HG03175 (cell line): ENCODE results near the gene XYLT1.

Experiments
- ATAC-seq: cut with Tn5 transposase; IDR thresholded peaks from one replicate; pipeline ENCODE4 v1.9.1; 2021; ENCODE audit warnings: mild to moderate bottlenecking, moderate library complexity; ENCODE audit not compliant: unreplicated experiment

Gene XYLT1

DNA sequence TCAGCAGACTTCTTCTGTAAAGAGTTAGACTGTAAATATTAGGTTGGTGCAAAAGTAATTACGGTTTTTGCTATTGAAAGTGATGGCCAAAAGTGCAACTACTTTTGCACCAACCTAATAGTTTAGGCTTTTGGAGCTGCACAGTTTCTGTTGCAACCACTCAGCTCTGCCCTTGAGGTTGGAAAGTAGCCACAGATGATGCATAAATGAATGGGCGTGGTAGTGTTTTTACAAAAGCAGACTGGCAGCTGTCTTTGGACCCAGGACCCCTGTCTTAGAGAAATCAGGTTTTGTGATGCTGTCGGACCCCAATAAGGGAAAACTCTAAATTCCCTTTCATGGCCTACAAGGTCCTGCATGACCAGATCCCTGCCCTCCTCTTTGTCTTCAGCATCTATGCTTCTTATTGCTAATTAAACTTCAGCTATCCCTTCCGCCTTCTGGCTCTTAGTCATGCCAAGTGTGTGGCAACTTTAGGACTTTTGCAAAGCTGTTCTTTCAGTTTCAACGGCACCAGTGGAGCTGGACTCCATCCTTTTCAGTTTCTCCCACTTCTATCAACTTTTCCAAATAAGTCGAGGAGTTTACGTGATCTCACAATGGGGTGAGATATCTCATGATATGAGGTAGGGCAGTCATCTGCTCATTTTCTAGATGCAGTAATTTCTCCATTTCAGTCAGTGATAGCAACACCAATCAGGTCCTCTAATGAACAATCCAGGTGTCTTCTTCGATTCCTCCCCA, 232.3 kb downstream of the XYLT1 start:
- no peak for ATAC-seq

- ATAC-seq: no peak
Measured at GRCh38 chr16:17237350-17237944, 233.3 kb downstream of the XYLT1 start.

DNA sequence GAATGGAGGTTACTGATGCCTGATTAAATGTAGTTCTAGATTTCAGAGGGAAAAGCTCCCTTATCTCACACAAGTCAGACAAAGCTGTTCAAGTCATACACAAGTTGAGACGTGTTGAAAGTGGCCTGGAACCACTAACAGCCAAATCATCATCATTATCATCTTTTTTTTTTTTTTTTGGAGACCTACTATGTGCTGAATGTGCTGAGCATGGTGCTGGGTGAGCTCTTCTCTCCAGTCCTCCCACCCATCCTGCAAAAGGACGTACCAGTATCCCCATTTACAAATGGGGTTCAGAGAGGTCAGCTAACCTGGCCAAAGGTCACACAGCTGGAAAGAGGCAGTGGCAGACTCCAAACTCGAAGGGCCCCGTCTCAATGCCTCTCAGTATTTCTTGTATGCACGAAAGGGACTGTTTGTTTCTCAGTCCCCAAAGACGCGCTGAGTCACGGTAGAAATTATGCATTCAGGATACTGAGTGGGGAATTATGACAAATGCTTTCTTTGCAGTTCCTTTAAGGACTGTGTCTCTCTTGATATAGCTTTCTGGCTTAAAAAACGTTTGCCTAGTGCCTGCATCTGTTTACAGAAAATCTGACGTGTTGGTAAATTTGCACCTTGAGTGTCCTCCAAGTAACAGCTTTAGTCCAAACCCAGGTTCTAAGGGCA, 235.5 kb downstream of the XYLT1 start:
- no peak for ATAC-seq

DNA sequence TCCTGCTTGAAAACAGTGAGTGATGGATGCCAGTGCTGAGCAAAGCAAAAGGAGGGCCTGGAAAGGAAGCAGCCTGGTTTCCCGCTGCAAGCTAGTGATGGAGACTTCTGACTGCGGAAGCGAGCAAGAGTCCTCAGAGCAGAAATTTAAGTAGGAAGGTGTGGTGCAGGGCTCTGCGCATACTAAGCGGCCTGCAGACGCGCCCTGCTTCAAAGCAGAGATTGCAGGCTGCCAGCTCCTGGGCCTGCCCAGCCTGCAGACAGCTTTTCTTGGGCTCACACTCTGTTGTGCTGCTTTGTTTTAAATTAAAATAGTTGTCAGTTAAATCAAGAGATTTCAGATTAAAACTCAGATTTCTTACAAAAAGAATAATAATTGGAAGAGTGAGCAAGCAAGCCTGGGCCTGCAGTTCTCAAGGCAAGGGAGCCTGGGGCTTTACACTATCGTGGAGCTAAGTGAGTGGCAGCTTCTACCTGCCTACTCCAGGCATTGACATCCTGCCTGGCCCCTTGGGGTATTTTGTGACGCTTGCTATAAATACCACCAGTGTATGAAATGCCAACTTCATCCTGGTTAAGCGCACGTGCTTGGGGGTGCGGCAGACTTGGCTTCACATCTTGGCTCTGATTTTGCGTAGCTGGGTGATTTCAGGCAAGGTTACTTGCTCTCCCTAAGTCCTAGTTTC, 237.3 kb downstream of the XYLT1 start:
- ATAC-seq: no peak

DNA sequence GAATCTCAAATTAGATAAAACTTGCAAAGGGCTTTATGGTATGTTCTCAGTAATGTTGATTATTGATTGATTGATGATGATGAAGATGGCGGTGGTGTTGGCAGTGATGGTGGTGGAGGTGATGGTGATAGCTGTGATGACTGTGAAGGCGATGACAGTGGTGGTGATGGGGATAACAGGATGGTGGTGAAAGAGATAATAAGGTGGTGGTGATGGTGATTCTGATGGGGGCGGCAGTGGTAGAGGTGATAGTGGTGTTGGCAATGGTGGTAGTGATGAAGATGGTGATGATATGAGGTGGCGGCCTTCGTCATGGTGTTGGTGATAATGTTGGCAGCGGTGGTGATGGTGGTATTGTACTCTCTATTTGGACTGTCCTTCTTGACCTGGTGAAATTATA, 238.3 kb downstream of the XYLT1 start:
- no peak for ATAC-seq

GRCh38 chr16:17231972-17232371, 238.8 kb downstream of the XYLT1 start:
- ATAC-seq: no peak

GRCh38 chr16:17230932-17231581, 239.7 kb downstream of the XYLT1 start:
- no peak for ATAC-seq

- no peak for ATAC-seq
Measured at GRCh38 chr16:17229766-17230165, 241.0 kb downstream of the XYLT1 start.

DNA sequence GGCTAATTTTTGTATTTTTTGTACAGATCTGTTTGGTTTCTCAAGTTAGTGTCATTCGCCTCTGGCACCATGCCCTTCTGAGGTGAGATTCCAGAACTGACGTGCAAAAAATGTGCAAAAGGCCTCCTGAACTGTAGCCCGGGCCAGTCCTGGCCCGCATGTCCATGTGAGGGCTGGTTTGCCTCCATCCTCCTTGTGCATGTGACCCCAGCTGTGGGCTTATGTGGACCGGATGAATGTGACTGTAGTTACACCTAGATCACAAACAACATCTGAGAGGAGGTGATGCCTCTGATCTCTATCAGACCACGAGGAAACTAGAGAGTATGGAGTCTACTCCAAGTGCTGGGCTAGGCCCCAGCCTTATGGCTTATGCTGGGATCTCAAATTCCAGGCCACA, 241.6 kb downstream of the XYLT1 start:
- ATAC-seq: no peak

DNA sequence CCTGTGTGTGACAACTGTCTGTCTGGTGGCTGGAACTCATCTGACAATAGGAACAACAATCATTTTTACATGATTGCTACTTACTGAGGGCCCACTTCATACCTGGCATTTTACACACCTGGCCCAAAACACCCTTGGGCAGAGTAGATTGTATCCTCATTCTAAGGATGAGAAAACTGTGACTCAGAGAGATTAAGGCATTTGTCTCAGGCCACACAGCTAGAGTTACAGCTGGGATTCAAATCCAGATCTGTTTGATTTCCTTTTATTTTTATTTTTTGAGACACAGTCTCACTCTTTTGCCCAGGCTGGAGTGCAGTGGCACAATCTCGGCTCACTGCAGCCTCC, 242.1 kb downstream of the XYLT1 start:
- ATAC-seq: no peak

- ATAC-seq: no peak
Measured at GRCh38 chr16:17228048-17228707, 242.6 kb downstream of the XYLT1 start.

DNA sequence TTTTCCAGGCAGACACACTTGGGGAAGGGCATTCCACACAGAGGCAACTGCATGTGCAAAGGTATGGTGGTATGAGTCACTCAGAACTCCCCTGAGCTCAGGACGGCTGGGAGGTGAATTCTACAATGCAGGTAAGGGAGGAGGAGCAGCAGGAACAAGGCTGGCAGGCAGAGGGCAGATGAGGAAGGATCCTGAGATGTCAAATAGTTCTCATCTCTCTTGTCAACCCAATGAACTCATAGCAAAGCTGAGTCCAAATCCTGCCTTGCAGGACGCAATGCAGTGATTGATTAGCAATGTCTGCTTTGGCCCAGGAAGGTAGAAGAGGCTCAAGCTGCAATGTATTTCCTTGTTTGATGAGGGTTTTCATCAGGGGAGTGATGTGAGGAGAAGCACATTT, 243.5 kb downstream of the XYLT1 start:
- no peak for ATAC-seq

DNA sequence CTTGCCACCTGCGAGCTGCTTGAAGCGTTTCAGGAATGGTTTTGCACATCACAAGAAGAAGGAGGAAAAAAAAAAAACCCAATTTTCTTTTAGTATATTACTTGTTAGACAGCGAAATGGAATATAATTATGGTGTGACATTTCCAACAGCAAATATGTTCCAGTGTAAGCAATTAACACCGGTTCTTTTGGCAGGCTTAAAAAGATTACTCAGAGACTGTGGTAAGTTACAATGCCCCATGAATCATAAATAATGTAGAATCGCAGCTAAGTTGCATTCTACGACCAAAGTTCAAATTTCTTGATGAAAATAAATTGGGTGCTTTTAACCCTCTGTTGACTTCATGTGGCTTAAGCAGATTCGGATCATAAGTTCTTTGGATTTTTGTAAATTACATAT, 245.2 kb downstream of the XYLT1 start:
- no peak for ATAC-seq

DNA sequence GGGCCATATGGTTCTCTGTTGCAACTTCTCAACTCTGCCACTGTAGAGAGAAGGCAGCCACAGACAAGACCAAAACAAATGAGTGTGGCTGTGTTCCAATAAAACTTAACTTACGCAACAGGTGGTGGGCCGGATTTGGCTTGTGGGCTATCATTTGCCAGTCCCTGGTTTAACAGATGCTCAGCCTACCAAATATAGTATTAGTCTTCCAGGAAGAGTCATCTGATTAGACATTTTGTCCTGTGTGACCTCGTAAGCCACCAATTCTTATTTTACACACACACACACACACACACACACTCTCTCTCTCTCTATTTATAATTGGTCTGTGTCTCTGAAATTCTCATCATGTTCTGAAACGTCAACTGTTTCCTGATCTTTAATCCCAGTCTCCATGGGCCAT, 245.9 kb downstream of the XYLT1 start:
- no peak for ATAC-seq

DNA sequence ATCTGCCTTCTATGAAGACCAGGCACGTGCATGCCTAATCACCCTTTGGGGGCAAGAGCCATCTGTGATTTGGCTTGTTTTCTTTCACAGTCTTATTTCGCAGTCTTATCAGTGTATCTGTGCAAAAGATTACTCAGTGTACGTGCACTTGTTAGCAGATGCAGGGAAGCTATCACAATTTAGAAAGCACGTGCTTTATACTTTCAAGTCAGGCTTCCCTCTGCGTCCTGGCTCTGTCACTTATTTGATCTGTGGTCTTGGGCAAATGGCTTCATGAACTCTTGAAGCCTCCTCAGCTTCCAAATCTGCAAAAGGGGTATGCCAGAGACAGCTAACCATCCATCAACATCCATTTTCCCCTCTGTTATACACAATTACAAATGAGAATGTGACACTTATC, 246.4 kb downstream of the XYLT1 start:
- ATAC-seq: no peak

DNA sequence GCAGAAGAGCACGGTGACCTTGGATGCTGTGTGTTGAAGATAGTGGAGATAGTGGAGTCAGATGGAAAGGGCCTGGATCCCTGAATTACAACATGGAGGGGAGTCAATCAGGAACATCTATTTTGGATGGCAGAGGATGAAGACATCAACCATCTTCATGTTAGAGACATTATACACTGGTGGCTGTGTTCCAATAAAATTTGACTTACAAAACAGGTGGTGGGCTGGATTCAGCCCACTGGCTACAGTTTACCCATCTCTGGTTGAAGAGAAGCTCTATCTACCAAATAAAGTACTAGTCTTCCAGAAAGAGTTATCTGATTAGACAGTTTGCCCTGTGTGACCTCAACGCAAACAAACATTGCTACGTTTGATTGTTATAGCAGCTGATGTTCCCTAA, 247.2 kb downstream of the XYLT1 start:
- no peak for ATAC-seq

- no peak for ATAC-seq
Measured at GRCh38 chr16:17222871-17223401, 247.8 kb downstream of the XYLT1 start.

GRCh38 chr16:17219991-17220390, 250.8 kb downstream of the XYLT1 start:
- ATAC-seq: no peak

- ATAC-seq: no peak
Measured at GRCh38 chr16:17215936-17216335, 254.8 kb downstream of the XYLT1 start.

GRCh38 chr16:17215306-17215705, 255.5 kb downstream of the XYLT1 start:
- no peak for ATAC-seq

GRCh38 chr16:17213974-17214373, 256.8 kb downstream of the XYLT1 start:
- ATAC-seq: no peak
